ENCODE results near the gene CDCA7L.
"Not testable (repeated sequence)": the region's sequence is repeated elsewhere in the genome, so short reads cannot be mapped to it uniquely, and the experiment has no call there.

The CDCA7L gene

DNA sequence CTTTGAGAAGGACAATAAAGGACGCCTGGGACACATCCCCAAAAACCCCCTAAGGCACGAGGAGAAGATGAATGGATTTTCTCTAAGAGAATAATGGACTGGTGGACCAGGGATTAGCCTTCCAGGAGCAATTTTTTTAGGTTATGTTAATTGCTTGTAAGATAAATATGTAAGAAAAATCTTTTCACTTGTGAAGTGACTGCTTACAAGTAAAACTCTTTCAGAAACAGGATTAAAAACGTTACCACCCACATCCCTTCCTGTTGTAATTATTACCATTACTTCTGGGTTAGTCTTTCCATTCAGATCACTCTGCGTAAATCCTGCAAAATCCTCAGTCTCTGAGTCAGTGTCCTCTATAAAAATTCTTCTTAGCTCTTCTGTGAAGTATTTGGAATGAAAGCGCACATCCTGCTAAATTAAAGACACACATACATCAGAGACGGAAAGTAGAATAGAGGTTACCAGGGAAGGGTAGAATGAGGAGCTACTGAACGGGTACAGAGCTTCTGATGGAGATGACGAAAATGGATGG, 34.3 kb downstream of the CDCA7L start:
- DNase-seq (ENCODE audit: low read depth in 2 of 2) = no peak

DNA sequence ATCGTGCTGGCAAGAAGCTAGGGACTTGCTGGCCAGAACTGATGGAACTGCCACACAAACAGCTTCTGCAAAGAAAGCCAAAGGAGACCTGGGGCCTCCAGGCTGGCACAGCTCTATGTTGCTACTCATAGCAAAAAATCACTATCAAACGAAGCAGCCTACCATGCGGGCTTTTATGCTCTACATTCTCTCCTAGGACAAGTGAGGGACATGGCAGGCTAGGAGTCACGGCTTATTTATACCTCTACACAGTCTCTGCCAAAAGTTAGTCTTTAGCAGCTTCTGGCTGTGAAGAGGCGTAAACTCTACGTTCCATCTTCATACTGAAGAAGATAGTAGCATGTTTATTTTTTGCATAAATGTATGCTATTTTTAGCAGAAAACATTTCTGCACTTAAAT, 35.4 kb downstream of the CDCA7L start:
- no peak for DNase-seq (ENCODE audit: low read depth in 2 of 2)

DNA sequence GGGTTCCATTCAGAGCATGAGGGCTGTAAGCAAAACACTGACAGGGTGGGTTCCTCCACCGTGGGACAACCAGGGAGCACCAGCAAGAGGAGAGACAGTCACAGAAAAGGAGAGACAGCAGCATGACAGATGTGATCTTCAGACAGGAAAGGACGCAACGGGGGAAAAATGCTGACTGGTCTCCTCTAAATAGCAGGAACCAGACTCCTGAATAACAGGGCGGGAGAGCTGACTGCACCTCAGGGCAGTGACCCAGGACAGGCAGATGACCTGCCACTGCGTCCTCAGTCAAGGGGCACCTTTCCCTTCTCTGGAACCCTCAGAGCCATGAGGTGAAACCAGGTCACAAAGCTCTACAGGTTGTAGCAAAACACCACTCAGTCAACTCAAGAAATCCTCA, 37.0 kb downstream of the CDCA7L start:
- no peak for DNase-seq (ENCODE audit: low read depth in 2 of 2)

DNA sequence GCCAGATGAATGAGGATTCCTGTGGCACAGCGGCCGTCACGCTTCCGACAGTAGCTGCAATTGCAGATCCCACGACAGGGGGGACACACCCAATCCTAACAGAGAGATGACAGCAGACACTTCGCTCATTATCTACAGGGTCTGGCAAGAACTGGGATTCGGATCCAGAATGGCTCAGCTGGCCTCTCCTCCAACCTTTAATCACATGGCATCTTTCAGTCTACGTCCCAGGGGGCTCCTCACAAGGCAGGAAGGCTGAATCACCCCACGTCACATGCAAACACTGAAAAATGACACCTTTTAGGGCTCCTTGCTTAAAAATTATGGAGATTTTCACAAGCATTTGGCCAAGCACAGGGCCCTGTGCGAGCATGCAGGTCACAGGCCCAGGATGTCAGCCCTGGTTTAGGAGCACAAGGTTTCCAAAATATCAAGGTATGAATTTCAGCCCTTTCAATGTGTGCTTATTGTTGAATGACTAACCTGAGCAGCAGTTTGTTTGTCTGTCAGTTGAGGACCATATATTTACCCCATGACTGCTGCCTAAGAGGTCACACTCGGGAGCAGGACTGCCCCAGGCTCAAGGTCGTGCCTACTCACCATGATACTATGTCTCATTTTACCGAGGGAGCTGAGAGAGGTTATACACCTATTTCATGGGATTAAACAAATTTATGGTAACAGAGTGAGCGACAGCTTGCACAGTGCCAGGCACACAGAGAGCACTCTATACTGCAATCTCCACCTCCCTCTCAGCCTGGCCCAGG, 42.5 kb downstream of the CDCA7L start:
- DNase-seq (ENCODE audit: low read depth in 2 of 2) = no peak

DNA sequence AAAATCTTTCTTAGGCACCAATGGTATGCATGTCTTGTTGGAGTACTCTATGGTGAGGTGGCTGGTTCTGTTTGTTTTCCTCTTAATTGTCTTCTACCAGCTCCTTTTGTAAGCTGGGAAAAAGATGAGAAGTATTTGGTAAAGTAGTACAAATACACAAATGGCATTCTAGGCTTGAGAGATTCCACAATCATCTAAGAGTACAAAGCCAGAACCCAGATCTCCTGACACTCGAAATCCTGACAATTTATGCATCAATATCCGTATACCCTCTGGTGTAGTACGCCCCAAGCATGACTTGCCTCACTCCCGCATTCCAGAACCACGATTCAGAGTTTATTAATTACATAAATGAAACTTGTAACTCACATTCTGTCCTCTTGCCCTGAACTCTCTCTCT, 43.5 kb downstream of the CDCA7L start:
- DNase-seq (ENCODE audit: low read depth in 2 of 2) = no peak

DNA sequence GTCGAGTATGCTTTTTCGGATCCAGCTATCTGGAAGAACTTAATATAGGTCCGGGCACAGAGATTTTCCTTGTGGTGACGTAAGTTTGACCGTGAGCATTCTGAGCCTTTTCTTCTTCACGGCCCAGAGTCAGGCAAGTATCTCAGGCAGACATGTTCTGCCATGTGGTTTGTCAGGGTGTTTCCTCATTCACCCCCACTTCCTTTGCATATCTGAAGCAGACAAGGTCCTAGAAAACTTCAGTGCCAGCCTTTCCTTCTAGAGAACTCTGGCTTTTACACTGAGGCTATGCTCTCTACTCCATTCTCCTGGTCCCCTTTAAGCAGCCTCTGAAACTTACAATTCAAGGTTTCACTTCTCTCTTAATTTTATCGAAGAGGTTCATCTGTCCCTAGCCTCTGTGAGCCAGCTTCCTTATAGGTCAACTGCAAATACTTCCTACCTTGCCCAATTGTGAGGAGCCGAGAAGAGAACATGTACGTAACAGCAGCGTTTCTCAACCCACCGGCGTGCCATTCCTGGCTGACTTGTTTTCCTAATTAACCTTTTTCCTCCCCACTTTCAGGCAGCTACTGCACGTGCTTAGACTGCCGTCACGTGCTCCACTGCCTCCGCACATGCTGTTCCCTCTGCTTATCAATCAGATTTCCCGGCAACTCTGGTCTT, 47.3 kb downstream of the CDCA7L start:
- DNase-seq (ENCODE audit: low read depth in 2 of 2) = no peak

DNA sequence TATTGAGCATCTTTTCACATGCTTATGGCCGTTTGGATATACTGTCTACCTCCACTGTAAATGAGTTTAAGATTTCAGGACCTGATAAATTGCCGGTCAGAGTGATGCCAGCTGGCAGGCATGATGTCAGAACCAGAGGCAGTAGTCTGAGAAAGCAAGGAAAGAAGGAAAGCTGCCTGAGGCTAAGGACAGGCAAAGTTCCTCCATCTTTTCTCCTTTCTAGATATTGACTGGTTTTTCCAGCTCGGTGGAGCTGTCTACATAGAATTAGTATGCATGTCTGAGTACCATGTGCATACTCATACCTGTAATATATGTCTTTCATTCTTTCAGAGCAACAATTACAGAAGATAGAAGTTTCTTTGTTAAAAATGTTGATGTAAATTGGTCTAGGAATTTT, 52.3 kb downstream of the CDCA7L start:
- DNase-seq (ENCODE audit: low read depth in 2 of 2) = no peak

DNA sequence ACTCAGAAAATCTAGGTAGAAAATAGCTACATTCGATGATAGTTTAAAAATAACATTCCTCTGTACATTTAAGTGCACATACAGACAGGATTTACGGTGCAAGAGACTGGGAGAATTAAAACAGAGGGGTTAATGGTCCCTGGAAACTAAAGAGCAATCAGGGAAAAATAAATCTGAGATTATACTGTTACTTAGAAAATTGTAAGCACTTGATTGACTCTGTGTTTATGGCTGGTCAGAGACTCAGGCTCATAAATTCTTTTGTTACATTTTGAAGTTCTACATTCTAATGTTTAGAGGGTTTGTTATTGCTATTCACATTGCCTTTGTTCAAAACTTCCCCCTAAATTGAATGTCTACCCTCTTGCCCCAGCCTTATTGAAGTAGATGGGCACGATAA, 54.4 kb downstream of the CDCA7L start:
- DNase-seq (ENCODE audit: low read depth in 2 of 2) = no peak

DNA sequence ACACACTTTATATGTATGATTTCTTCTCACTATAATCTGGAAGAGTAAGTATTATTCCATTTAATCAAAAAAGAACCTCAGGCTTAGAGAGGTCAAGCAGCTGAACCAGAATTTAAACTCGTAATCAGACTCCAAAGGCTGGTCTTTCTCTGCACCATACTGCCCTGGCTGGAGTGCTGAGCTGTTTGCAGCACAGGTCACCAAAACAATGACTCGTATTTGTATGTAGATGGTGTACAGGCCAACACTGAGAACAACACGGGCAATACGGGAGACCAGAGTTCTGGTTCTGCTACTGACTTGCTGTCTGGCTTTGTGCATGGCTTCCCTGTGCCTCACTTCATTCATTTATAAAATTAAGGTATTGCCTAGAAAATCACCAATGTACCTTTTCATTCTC, 57.9 kb downstream of the CDCA7L start:
- no peak for DNase-seq (ENCODE audit: low read depth in 2 of 2)

DNA sequence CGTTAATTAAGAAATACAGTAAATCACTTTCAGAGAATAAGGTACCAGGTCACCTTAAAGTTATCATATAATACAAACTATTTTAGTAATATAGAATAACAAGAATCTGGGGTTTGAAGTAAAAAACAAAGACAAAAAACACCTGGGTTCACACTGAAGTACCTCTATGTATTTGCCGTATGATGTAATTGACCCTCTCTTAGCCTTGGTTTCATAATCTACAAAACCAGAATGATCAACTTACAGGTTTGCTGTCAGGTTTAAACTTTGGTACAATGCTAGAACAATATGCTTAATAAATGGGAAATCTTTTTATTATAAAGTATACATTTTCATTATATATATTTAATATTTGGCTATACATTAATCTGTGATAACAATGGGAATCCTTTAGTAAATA, 58.3 kb downstream of the CDCA7L start:
- DNase-seq (ENCODE audit: low read depth in 2 of 2) = no peak

DNA sequence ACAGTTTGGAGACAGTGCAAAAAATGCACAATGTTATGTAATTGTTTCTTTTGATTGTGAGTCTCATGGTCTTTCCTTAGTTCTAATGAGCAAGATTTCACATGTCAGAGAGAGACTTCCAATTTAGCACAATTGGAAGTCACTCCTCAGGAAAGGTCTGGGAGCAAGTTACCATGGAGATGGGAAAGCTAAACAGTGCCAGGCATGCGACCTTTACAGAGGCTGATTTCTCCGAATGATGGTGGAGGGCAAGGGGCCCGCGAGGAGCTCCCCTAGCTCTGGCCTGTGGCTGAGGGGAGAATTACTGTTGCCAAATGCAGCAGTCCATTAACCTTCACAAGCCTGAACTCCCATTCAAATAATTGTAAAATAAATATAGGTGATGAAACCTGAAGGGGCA, 59.3 kb downstream of the CDCA7L start:
- no peak for DNase-seq (ENCODE audit: low read depth in 2 of 2)

DNA sequence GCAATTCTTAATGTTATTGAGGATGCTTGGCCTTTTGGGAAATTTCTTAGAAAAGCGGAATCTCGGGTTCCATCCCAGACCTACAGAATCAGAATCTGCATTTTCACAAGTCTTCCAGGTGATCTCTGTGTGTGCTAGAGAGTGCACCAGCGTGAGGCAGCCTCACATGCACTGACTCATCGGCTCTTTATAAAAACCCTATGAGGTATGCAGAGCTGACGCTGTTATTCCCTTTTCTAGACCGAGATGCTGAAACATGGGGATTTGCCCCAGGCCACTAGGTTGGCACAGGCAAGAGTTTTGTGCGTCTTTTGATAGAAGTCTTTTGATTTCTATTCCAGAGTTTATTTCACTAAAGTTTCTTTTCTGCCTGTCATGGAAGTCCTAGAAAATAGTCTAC, 61.2 kb downstream of the CDCA7L start:
- DNase-seq (ENCODE audit: low read depth in 2 of 2) = no peak

DNA sequence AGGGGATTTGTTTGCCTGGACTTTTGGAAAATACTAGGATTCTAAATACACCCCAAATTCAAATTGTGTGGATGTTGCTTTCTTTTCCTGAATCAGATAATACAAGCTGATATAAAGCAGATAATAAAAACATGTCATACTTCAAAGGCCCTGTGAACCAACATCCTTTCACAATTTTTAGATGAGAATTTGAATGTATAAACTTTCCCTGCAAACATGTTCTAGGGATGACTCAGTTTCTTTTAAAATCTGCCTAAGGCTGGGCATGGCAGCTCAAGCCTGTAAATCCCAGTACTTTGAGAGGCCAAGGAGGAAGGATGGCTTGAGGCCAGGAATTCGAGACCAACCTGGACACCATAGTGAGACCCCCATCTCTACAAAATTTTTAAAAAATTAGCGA, 62.2 kb downstream of the CDCA7L start:
- not testable (repeated sequence) for DNase-seq (ENCODE audit: low read depth in 2 of 2)

DNA sequence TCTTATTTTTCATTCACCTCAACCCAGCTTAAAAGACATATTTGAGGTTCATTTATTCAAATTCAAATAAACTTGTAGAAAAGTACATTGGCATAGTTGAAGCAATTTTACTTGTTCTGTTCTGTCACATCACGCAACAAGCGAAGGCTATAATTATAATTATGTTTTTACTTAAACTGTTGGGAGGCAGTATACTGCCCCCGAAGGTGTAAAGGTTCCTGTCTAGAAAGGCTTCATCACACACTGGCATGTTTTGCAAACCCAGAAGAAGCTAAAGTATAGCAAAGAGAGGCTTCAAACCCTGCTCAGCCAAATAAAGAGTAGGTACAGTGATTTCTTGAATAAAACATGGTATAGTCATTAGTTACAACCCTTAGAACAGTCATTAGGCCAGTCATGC, 62.6 kb downstream of the CDCA7L start:
- no peak for DNase-seq (ENCODE audit: low read depth in 2 of 2)

DNA sequence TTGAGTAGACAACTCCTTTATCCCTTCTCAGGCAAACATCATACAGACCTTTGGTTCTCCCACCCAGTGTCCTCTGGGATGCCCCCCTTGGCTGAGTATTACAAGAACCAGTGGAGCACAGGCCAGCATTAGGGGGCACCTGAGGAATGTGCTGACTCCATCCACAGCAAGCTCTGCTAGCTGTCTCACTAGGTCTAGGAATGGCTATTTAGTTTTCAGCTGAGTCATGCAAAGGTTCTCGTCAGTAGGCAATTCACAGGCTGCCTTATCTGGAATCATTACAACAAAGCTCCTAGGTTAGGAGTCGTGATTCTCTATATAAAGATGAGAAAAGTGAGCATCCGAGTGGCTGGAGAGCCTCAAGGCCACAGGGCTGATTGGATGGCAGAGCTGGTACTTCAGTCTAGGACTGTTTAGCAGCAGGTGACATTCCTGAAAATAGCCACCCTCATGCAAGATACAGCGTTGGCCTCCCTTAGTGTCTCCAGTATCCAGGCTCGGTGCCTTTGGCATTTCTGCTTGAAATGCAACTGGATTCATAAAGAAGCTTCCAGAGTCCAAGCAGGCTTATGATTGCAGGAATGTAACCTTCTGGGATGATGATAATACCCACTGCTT, 75.8 kb downstream of the CDCA7L start:
- no peak for DNase-seq (ENCODE audit: low read depth in 2 of 2)

DNA sequence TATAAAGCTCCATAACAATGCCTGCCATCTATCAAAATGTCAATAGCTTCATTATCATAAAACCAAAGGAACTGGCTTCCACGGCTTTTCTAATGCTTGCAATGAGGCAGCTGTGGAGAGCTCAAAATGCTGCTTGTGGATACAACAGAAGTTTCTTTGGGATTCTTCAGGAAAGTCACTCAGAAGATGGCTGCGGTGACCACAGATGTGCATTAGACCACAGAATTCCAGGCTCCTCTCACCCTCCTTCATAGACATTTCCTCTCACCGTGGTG, 77.2 kb downstream of the CDCA7L start:
- DNase-seq (ENCODE audit: low read depth in 2 of 2) = no peak

DNA sequence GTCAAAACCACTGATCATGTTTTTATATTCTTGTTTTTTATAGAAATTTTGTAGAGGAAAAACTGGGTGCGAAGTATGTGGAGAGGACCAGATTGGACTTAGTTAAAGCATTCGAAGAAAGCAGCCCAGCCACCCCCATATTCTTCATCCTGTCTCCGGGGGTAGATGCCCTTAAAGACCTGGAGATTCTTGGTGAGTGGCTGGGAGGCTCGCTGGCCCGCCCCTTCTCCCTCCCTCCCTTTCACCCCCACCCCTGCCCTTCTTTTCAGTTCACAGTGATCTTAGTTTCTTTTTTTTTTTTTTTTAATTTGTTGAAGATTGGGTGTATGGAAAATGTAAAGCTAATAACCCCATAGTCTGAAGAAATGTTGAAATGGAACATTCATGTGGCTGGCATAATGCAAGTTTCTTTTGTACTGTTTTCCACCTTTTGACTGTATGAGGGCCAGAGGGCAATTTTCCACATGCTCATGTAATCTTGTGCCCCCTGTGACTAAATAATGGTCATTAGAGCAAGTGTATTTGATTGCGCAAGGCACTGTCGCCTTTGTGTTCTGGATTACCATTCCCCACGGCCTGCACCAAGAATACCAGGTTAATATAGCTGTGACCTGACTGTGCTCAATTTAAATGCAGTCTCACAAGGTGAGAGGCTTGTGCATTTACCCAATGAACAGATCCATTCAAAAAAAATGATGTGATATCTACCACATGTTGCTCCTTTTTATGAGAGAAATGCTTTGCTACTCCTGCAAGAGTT, 77.7 kb downstream of the CDCA7L start:
- DNase-seq (ENCODE audit: low read depth in 2 of 2) = no peak

DNA sequence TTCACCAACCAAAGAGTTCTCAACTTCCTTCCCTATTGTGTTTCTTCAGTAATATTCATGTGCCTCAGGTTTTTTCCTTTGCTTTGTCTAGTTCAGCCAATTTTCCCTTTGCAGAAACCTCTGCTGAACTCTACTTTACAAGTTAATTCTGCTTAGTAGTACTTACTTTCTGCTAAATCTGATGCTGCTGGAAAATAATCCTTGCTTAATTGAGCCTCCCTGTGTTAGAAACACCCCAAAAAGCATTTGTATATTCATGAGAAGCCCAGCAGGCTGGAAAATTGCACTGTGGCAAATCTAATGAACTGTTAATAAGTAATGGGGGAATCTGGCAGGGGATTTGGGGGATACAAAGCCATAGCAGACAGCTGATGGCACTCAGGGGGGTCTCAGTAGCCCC, 78.5 kb downstream of the CDCA7L start:
- DNase-seq (ENCODE audit: low read depth in 2 of 2) = no peak

DNA sequence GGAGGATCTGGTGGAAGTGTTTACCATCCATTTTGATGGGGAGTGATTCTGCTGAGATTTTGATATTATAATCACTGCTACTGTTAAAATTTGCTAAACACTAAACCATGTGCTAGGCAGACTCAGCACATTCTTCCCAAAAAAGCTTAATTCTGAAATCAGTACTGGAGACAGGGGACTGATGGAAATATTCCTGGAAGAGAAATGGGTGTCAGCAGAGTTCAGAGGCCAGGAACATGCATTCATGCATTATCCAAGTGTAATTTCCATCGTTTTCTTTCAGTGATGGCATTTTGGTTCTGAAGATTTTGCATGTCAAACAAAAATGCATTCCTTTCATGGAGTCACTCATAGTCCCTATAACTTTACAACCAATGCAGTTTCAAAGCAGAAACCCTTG, 79.0 kb downstream of the CDCA7L start:
- DNase-seq (ENCODE audit: low read depth in 2 of 2) = no peak

DNA sequence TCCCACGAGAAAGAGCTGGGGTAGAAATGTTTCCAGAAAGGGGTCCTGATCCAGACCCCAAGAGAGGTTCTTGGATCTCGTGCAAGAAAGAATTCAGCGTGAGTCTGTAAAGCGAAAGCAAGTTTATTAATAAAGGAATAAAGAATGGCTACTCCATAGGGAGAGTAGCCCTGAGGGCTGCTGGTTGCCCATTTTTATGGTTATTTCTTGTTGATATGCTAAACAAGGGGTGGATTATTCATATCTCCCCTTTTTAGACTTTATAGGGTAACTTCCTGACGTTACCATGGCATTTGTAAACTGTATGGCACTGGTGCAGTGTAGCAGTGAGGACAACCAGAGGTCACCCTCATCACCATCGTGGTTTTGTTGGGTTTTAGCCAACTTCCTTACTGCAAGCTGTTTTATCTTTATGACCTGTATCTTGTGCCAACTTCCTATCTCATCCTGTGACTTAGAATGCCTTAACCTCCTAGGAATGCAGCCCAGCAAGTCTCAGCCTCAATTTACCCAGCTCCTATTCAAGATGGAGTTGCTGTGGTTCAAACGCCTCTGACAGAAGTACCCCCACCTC, 80.0 kb downstream of the CDCA7L start:
- not testable (repeated sequence) for DNase-seq (ENCODE audit: low read depth in 2 of 2)

DNA sequence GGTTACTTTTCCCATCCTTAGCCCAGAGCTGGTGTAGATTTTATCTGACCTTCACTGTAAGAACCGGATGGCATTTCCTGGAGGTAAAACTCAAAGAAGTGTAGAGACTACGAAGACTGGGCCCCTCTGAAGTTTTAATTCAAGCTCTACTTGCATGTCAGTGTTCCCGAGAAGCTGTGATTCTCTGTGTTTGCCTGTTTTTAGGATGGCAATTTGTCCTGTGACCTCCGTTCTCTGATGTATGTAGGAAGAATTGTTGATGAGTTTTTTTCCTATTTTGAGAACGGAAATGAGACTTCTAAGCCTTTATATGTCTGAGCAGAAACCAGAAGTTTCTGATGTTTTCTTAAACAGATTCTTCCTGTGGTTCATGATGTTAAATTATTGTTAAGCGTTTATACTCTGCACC, 94.1 kb downstream of the CDCA7L start:
- no peak for DNase-seq (ENCODE audit: low read depth in 2 of 2)
